HS-27A (cell line): ENCODE results near the gene MOB1A.
"Not testable (repeated sequence)": the region's sequence is repeated elsewhere in the genome, so short reads cannot be mapped to it uniquely, and the experiment has no call there.

Experiments used
- DNase-seq: peaks from one replicate; pipeline ENCODE4 v3.0.0-alpha.2; 2012; ENCODE audit warnings: low read depth, missing footprints

The MOB1A gene

GRCh38 chr2:74198461-74199274 is 20.0 kb upstream of the MOB1A start, which contains the start of gene MTHFD2:
MTHFD2 (plus strand) TSS chr2:74198615; CDS start chr2:74198642, 27 bp downstream.
- peak; percentile 98 for DNase-seq

GRCh38 chr2:74198023-74198460 is 19.4 kb upstream of the MOB1A start:
- no peak for DNase-seq

- DNase-seq: no peak
Measured at GRCh38 chr2:74197049-74197448, 18.4 kb upstream of the MOB1A start.

GRCh38 chr2:74194799-74195198 is 16.1 kb upstream of the MOB1A start:
- DNase-seq: no peak

GRCh38 chr2:74191596-74192380 is 13.1 kb upstream of the MOB1A start:
- DNase-seq: no peak

GRCh38 chr2:74188696-74189095 is 10.0 kb upstream of the MOB1A start:
- DNase-seq: no peak

- no peak for DNase-seq
Measured at GRCh38 chr2:74188018-74188601, 9.4 kb upstream of the MOB1A start.

GRCh38 chr2:74186706-74187105 is 8.0 kb upstream of the MOB1A start:
- not testable (repeated sequence) for DNase-seq

- DNase-seq: no peak
Measured at GRCh38 chr2:74186038-74186437, 7.4 kb upstream of the MOB1A start.

- DNase-seq: no peak
Measured at GRCh38 chr2:74183878-74184277, 5.2 kb upstream of the MOB1A start.

- DNase-seq: no peak
Measured at GRCh38 chr2:74181739-74182138, 3.1 kb upstream of the MOB1A start.

GRCh38 chr2:74179063-74179865 is 585 bp upstream of the MOB1A start:
- DNase-seq: no peak

- no peak for DNase-seq
Measured at GRCh38 chr2:74177696-74178095, 983 bp downstream of the MOB1A start.

GRCh38 chr2:74174909-74175308 is 3.8 kb downstream of the MOB1A start:
- no peak for DNase-seq

GRCh38 chr2:74168739-74169138 is 9.9 kb downstream of the MOB1A start:
- DNase-seq: no peak

- DNase-seq: no peak
Measured at GRCh38 chr2:74164761-74165160, 13.9 kb downstream of the MOB1A start.

- no peak for DNase-seq
Measured at GRCh38 chr2:74162951-74163350, 15.7 kb downstream of the MOB1A start.

GRCh38 chr2:74155830-74156229 is 22.8 kb downstream of the MOB1A start:
- no peak for DNase-seq

- no peak for DNase-seq
Measured at GRCh38 chr2:74152954-74153353, 25.7 kb downstream of the MOB1A start.

- no peak for DNase-seq
Measured at GRCh38 chr2:74149570-74150319, 28.9 kb downstream of the MOB1A start.

- DNase-seq: no peak
Measured at GRCh38 chr2:74149247-74149525, 29.5 kb downstream of the MOB1A start.
